HepG2 (cell line): ENCODE data around the gene FAM53B. TPM values are rescaled to one million over a fixed set of nuclear protein-coding genes. Genes with fewer than 3 reads are reported as not detected.

Experiments used
- ELF3 ChIP-seq: IDR thresholded peaks from 2 replicates; pipeline ENCODE4 v1.6.1; 2016; ENCODE audit warnings: missing genetic modification reagents, missing compliant biosample characterization
- FOXK2 ChIP-seq: fragments of 450-650 bp; IDR thresholded peaks from 2 replicates; pipeline ENCODE4 v1.6.1; 2016
- GPN1 ChIP-seq: sonication (generic); formaldehyde crosslinking; IDR thresholded peaks from 2 replicates; pipeline ENCODE4 v1.5.1; 2020; ENCODE audit warnings: missing genetic modification reagents, borderline replicate concordance
- HMGXB3 ChIP-seq: sonication (generic); formaldehyde crosslinking; IDR thresholded peaks from 2 replicates; pipeline ENCODE4 v1.4.0; 2020; ENCODE audit warnings: missing genetic modification reagents, borderline replicate concordance
- MYC ChIP-seq: sonication (generic); formaldehyde crosslinking; IDR thresholded peaks from 2 replicates; pipeline ENCODE4 v1.9.0; 2021; ENCODE audit warnings: missing genetic modification reagents, borderline replicate concordance
- POGZ ChIP-seq: sonication (generic); formaldehyde crosslinking; IDR thresholded peaks from 2 replicates; pipeline ENCODE4 v1.4.0; 2020; ENCODE audit warnings: mild to moderate bottlenecking, missing genetic modification reagents
- SMAD9 ChIP-seq: sonication (generic); formaldehyde crosslinking; IDR thresholded peaks from 2 replicates; pipeline ENCODE4 v1.5.1; 2020; ENCODE audit warnings: mild to moderate bottlenecking, missing genetic modification reagents
- SNRNP70 ChIP-seq: fragments of 200-400 bp; formaldehyde crosslinking; IDR thresholded peaks from 2 replicates; pipeline ENCODE4 v1.6.1; 2017; ENCODE audit warnings: mild to moderate bottlenecking, low read depth, low read length, moderate library complexity
- SP1 ChIP-seq, 2 experiments: fragments of 450-650 bp in 1 of 2; sonication (generic) in 1 of 2; formaldehyde crosslinking in 1 of 2; IDR thresholded peaks; 2 replicates each; pipeline versions ENCODE4 v1.4.0 to v1.6.1; 2016 to 2020; ENCODE audit warnings: missing genetic modification reagents in 1 of 2
- SRF ChIP-seq: IDR thresholded peaks from 2 replicates; pipeline ENCODE4 v1.6.1; 2011; ENCODE audit warnings: mild to moderate bottlenecking, low read depth, low read length, moderate library complexity
- SSRP1 ChIP-seq: IDR thresholded peaks from 2 replicates; pipeline ENCODE4 v1.6.1; 2016; ENCODE audit warnings: control low read depth
- ZBTB1 ChIP-seq: sonication (generic); formaldehyde crosslinking; IDR thresholded peaks from 2 replicates; pipeline ENCODE4 v1.4.0; 2020; ENCODE audit warnings: missing genetic modification reagents, borderline replicate concordance
- ZBTB7A ChIP-seq: sonication (generic); formaldehyde crosslinking; IDR thresholded peaks from 2 replicates; pipeline ENCODE4 v1.8.0; 2022; ENCODE audit warnings: mild to moderate bottlenecking, missing genetic modification reagents
- ZFYVE20 ChIP-seq: sonication (generic); formaldehyde crosslinking; IDR thresholded peaks from 2 replicates; pipeline ENCODE4 v1.8.0; 2023; ENCODE audit warnings: low read depth, mild to moderate bottlenecking, moderate library complexity, missing genetic modification reagents, borderline replicate concordance
- ZNF136 ChIP-seq: sonication (generic); formaldehyde crosslinking; IDR thresholded peaks from 2 replicates; pipeline ENCODE4 v1.8.1; 2022; ENCODE audit warnings: low read depth, mild to moderate bottlenecking, moderate library complexity, missing genetic modification reagents
- ZNF264 ChIP-seq: sonication (generic); formaldehyde crosslinking; IDR thresholded peaks from 2 replicates; pipeline ENCODE4 v1.4.0; 2020; ENCODE audit warnings: missing genetic modification reagents
- ZNF451 ChIP-seq: sonication (generic); formaldehyde crosslinking; IDR thresholded peaks from 2 replicates; pipeline ENCODE4 v1.5.0; 2020; ENCODE audit warnings: mild to moderate bottlenecking, missing genetic modification reagents
- ZNF558 ChIP-seq: sonication (generic); formaldehyde crosslinking; IDR thresholded peaks from 2 replicates; pipeline ENCODE4 v1.9.0; 2022; ENCODE audit warnings: mild to moderate bottlenecking, missing genetic modification reagents, borderline replicate concordance
- ZNF570 ChIP-seq: sonication (generic); formaldehyde crosslinking; IDR thresholded peaks from 2 replicates; pipeline ENCODE4 v1.4.0; 2020; ENCODE audit warnings: mild to moderate bottlenecking, missing genetic modification reagents, borderline replicate concordance
- ZNF639 ChIP-seq: conservative IDR thresholded peaks from 2 replicates; pipeline ENCODE4 v1.6.1; 2018; ENCODE audit warnings: missing genetic modification reagents
- ZNF792 ChIP-seq: IDR thresholded peaks from 2 replicates; pipeline ENCODE4 v1.6.1; 2016
- ZSCAN5A ChIP-seq: sonication (generic); formaldehyde crosslinking; IDR thresholded peaks from 2 replicates; pipeline ENCODE4 v1.8.0; 2022; ENCODE audit warnings: mild to moderate bottlenecking, missing genetic modification reagents, borderline replicate concordance
- polyA plus RNA-seq, 8 experiments: library from polyadenylated mRNA; depleted of rRNA in 3 of 8; stranded (reverse) in 7 of 8; unstranded in 1 of 8; fragments of >200 nt; fragmentation: Illumina TruSeq in 4 of 8; extraction: Trizol in 4 of 8; gene quantifications; 2 replicates each; pipeline versions ENCODE4 v1.2.1 to v1.2.3, GENCODE V29; 2011 to 2016; ENCODE audit warnings: low read depth in 4 of 8, missing spikeins in 1 of 8, mixed read lengths in 1 of 8; ENCODE audit not compliant: insufficient read depth in 1 of 8
- total RNA-seq, 5 experiments: library from RNA; depleted of rRNA; stranded (reverse); fragments of >200 nt; fragmentation: Illumina TruSeq; extraction: Trizol; gene quantifications; 2 replicates each; pipeline ENCODE4 v1.2.3, GENCODE V29; 2016; ENCODE audit warnings: low read depth in 1 of 5
- TF ChIP-seq, protein P1 (sequence below): sonication (generic); formaldehyde crosslinking; IDR thresholded peaks from 2 replicates; pipeline ENCODE4 v1.8.1; 2023; ENCODE audit warnings: missing genetic modification reagents, mild to moderate bottlenecking, borderline replicate concordance

Gene FAM53B
- total and polyA plus RNA-seq, 2 of the 13 experiments (the other 11 are each of a cell fraction or from before 2014, with no cell fraction given): 6.4 to 19.3 TPM

DNA sequence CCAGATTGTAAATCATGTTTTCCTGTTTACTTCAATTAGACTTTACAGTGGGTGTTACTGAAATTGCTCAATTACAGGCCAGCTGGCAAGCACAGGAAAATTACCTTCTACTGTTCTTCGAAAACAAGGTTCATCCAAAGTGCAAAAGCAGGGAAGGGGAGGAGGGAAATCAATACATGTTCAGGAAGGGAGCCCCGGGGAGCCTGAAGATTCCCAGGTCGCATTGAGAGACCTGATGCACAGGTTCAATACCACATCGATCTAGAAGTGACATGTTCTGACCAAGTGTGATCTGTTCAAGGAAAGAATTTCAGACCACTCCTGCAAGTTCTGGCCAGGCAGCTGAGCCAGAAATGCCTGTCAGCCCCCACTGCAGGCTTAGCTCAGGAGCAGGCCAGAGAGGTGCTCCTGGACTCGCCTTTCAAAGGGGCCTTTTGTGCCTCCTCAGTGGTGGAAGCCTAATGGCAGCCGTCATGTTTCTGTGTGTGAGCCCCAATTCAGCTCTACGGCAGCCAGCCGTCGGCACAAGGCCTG is 35.9 kb downstream of the FAM53B start (continued):
- TF ChIP-seq ELF3 (peak; percentile 68), SMAD9 (CRISPR knock-in tag) (no peak), ZSCAN5A (no peak), ZNF136 (CRISPR knock-in tag) (no peak), SP1 (IDR thresholded peaks at IDR 0.05) (no peak), SP1 (CRISPR knock-in tag; IDR thresholded peaks at IDR 0.05) (no peak), ZNF264 (CRISPR knock-in tag) (no peak), ZBTB1 (CRISPR knock-in tag) (no peak), ZFYVE20 (CRISPR knock-in tag) (no peak), ZBTB7A (CRISPR knock-in tag) (no peak), HMGXB3 (CRISPR knock-in tag) (no peak), SSRP1 (no peak), SNRNP70 (no peak), GPN1 (CRISPR knock-in tag) (no peak), POGZ (peak; percentile 20; the same call in 1 of the 2 replicates), SRF (no peak), MYC (CRISPR knock-in tag) (0 out of 2 replicates have a peak, but pooled peaks have one; percentile 13), ZNF451 (CRISPR knock-in tag) (no peak), ZNF558 (no peak), ZNF639 (CRISPR knock-in tag) (no peak), ZNF792 (CRISPR knock-in tag) (no peak), FOXK2 (peak; percentile 76), ZNF570 (CRISPR knock-in tag) (no peak)
- TF ChIP-seq, protein P1, sequence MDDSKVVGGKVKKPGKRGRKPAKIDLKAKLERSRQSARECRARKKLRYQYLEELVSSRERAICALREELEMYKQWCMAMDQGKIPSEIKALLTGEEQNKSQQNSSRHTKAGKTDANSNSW (CRISPR knock-in tag): no peak
